ENCODE measurements around the gene HIPK2.

Gene HIPK2

DNA sequence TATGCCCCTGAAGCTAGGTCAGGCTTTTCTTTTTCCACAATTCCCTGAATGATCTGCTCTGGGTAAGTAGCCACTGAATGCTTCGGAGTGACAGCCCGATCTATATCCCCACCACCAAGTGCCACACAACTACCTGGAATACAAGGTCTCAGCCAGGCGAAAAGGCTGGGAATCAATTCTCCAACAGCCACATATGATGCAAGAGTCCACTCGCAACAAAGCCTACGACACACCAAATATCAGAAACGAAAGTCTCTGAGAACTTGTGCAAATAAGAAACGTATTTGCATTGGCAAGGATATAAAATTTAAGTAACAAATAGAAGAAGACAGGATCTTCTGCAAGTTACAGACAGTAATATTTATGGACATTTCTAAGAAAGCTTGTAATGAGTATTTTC, 5.7 kb downstream of the HIPK2 start:
- TF ChIP-seq BHLHE40 (IDR thresholded peaks at IDR 0.05; ENCODE audit: borderline replicate concordance) = no peak
- ChIA-PET POLR2A (no interaction called here), CTCF (interaction anchor here (0.6 to 1.8 kb wide), 4 partner anchors 8 to 125 kb away, joined by 3 to 5 read pairs (median 3); no protein-coding TSS in a partner anchor)
- DNase-seq (ENCODE audit: extremely low spot score) = no peak

DNA sequence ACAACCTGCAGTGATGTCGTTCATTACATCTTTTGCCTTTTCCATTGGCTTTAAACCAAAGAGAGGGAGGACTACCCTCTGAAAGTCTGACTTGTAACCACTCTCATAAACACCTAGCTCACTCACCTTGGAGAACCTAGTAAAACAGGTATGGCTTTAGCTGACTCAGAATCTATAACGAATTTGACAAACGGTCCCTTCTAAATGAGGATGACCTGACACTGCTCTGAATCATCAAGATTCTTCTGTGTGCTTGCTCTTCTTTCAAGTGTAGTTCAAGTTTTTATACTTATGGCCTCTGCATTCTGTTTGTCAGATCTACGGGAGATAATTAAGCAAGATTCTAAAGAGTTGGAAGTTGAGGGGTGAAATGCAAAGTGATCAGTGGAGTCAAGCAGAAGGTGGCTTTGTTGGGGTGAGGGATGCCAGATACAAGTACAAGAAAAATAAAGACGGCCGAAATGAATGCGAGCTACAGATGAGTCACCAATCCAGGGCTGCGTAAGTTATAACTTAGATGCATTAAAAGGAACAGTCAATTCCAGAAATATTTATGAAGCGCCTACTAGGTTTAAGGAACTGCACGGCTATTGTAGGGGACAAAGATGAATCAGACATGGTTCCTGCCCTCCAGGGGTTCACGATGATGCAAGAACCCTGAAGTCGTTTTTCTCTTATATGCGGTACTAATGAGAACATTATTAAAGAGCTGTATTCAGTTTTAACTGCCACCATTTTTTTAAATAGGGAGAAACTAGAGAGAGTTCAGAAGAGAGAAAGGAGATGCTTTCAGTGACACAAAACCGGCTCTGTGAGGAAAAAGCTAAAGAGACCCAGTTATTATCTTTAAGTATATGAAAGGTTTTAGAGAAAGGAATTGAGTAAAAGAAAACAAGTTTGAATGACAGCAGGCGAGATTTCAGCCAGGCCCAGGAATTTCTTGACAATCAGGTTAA, 6.5 kb downstream of the HIPK2 start:
- TF ChIP-seq TARDBP (IDR thresholded peaks at IDR 0.05) (no peak), LEF1 (IDR thresholded peaks at IDR 0.05; ENCODE audit: borderline replicate concordance) (no peak), NFRKB (IDR thresholded peaks at IDR 0.05) (no peak), CTBP1 (IDR thresholded peaks at IDR 0.05; ENCODE audit: borderline replicate concordance) (no peak), HDGF (IDR thresholded peaks at IDR 0.05; ENCODE audit: borderline replicate concordance) (no peak), L3MBTL2 (conservative IDR thresholded peaks at IDR 0.05) (no peak), SUZ12 (IDR thresholded peaks at IDR 0.05) (no peak), FOXM1 (IDR thresholded peaks at IDR 0.05; ENCODE audit: borderline replicate concordance) (no peak), ARNT (IDR thresholded peaks at IDR 0.05) (no peak), ELF4 (IDR thresholded peaks at IDR 0.05) (no peak), ZNF384 (IDR thresholded peaks at IDR 0.05) (no peak), FOXA1 (IDR thresholded peaks at IDR 0.05) (no peak), FOXK2 (IDR thresholded peaks at IDR 0.05) (no peak)
- TF ChIP-seq, protein P1, sequence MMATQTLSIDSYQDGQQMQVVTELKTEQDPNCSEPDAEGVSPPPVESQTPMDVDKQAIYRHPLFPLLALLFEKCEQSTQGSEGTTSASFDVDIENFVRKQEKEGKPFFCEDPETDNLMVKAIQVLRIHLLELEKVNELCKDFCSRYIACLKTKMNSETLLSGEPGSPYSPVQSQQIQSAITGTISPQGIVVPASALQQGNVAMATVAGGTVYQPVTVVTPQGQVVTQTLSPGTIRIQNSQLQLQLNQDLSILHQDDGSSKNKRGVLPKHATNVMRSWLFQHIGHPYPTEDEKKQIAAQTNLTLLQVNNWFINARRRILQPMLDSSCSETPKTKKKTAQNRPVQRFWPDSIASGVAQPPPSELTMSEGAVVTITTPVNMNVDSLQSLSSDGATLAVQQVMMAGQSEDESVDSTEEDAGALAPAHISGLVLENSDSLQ (IDR thresholded peaks at IDR 0.05) = no peak
- ChIA-PET POLR2A (interaction anchor here (0.6 kb wide), 1 partner anchor 130 kb away, joined by 3 read pairs; no protein-coding TSS in a partner anchor), CTCF (interaction anchor here (1.1 to 1.8 kb wide), 3 partner anchors 11 to 124 kb away, joined by 3 to 8 read pairs (median 5); no protein-coding TSS in a partner anchor)
- DNase-seq (ENCODE audit: extremely low spot score) = no peak

DNA sequence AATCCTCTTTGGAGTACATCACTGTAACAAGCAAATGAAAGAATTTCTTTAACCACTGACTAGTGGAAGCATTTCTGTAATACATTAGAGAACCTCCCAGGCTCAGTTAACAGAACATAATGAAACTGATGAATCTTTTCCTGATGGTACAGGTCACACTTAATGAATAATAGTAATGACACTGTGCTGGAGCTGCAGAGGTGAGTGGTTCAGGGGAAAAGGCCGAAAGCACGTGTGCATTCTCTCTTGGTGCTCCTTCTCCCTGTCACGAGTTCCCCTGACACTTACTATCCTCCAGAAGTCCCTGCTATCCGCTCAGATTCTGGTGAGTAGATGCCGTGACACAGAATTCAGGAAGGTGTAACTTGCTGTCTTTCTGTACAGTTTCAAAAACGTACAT, 8.0 kb downstream of the HIPK2 start:
- ChIA-PET POLR2A (no interaction called here), CTCF (interaction anchor here (1.6 kb wide), 1 partner anchor 16 kb away, joined by 8 read pairs; no protein-coding TSS in a partner anchor)
- DNase-seq (ENCODE audit: extremely low spot score) = no peak
- no peak for TF ChIP-seq SUZ12 (IDR thresholded peaks at IDR 0.05)
- no peak for TF ChIP-seq ARNT (IDR thresholded peaks at IDR 0.05)
- no peak for TF ChIP-seq HDGF (IDR thresholded peaks at IDR 0.05; ENCODE audit: borderline replicate concordance)
- no peak for TF ChIP-seq NFRKB (IDR thresholded peaks at IDR 0.05)
- TF ChIP-seq, protein P1 (IDR thresholded peaks at IDR 0.05) = no peak
- TF ChIP-seq ZNF384 (IDR thresholded peaks at IDR 0.05) = no peak
- no peak for TF ChIP-seq FOXM1 (IDR thresholded peaks at IDR 0.05; ENCODE audit: borderline replicate concordance)
- no peak for TF ChIP-seq CTBP1 (IDR thresholded peaks at IDR 0.05; ENCODE audit: borderline replicate concordance)

DNA sequence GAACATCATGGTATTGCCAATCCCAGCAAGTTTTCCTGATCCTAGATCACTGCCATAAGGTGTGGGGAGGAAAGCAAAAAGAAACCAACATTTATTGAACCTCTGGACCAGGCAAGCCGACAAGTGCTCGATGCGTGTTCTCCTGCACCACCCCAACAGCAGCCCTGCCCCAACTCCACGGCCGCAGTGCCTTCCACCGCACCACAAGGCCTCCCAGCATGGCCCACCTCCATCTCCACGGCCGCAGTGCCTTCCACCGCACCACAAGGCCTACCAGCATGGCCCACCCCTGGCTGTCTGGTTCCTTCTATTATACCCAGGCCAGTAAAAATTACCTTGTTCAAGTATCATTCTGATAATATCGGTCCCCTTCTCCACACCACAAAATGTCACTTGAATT, 8.7 kb downstream of the HIPK2 start:
- POLR2A ChIA-PET = no interaction called here
- no peak for DNase-seq (ENCODE audit: extremely low spot score)
- CTCF ChIA-PET = interaction anchor here (1.1 kb wide), 1 partner anchor 123 kb away, joined by 3 read pairs; no protein-coding TSS in a partner anchor
- TF ChIP-seq SP1 (IDR thresholded peaks at IDR 0.05) (no peak), ELF4 (IDR thresholded peaks at IDR 0.05) (no peak), NFRKB (IDR thresholded peaks at IDR 0.05) (no peak), LEF1 (IDR thresholded peaks at IDR 0.05; ENCODE audit: borderline replicate concordance) (no peak), BHLHE40 (IDR thresholded peaks at IDR 0.05; ENCODE audit: borderline replicate concordance) (no peak), FOXM1 (IDR thresholded peaks at IDR 0.05; ENCODE audit: borderline replicate concordance) (no peak), FOXA1 (IDR thresholded peaks at IDR 0.05) (no peak), CTBP1 (IDR thresholded peaks at IDR 0.05; ENCODE audit: borderline replicate concordance) (no peak), HDGF (IDR thresholded peaks at IDR 0.05; ENCODE audit: borderline replicate concordance) (no peak), ARNT (IDR thresholded peaks at IDR 0.05) (no peak), L3MBTL2 (conservative IDR thresholded peaks at IDR 0.05) (no peak), FOXK2 (IDR thresholded peaks at IDR 0.05) (no peak), TARDBP (IDR thresholded peaks at IDR 0.05) (no peak), ZNF384 (IDR thresholded peaks at IDR 0.05) (no peak), SUZ12 (IDR thresholded peaks at IDR 0.05) (no peak)
- TF ChIP-seq, protein P1 (IDR thresholded peaks at IDR 0.05) = no peak

DNA sequence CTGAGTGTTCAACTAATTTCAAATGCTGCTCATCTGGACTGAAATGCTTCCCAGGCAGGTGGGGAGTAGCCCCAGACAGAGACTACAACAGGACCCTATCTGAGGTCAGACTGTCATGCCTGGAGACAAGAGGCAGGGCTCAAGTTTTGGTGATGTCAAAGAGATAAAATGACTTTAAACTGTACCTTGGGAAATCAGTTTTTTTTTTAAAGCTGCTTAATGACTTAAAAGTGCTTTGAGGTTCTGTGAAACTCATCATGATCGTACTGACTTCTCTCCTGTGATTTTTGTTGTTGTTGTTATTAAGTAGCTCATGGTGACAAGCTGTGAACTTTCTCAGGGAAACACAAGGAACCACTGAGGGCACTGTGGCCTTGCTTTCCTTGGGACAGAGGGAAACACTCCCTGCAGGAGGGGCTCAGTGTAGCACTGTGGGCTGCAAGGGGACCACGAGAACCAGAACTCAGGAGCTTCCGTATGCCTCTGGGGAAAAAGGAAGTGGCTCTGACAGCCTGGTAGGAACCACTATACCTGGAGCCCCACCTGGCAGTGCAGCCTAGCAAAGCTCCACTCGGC, 9.5 kb downstream of the HIPK2 start:
- POLR2A ChIA-PET = no interaction called here
- no peak for TF ChIP-seq FOXK2 (IDR thresholded peaks at IDR 0.05)
- no peak for TF ChIP-seq FOXM1 (IDR thresholded peaks at IDR 0.05; ENCODE audit: borderline replicate concordance)
- no peak for TF ChIP-seq ARNT (IDR thresholded peaks at IDR 0.05)
- TF ChIP-seq TARDBP (IDR thresholded peaks at IDR 0.05) = no peak
- no peak for TF ChIP-seq BHLHE40 (IDR thresholded peaks at IDR 0.05; ENCODE audit: borderline replicate concordance)
- no peak for TF ChIP-seq SP1 (IDR thresholded peaks at IDR 0.05)
- no peak for TF ChIP-seq SUZ12 (IDR thresholded peaks at IDR 0.05)
- no peak for TF ChIP-seq FOXA1 (IDR thresholded peaks at IDR 0.05)
- TF ChIP-seq LEF1 (IDR thresholded peaks at IDR 0.05; ENCODE audit: borderline replicate concordance) = no peak
- no peak for TF ChIP-seq ZNF384 (IDR thresholded peaks at IDR 0.05)
- DNase-seq (ENCODE audit: extremely low spot score) = no peak
- CTCF ChIA-PET = interaction anchor here (1.1 kb wide), 1 partner anchor 123 kb away, joined by 3 read pairs; no protein-coding TSS in a partner anchor

All from HEK293T (cell line).